HEK293 (cell line): Measurements from ENCODE around the gene SCPEP1.

Source experiments
- CTCF ChIA-PET: fragments of 350-600 bp; formaldehyde crosslinking; extraction: SDS; loops from one replicate; lab custom pipeline; 2021; ENCODE audit warnings: antibody characterized with exemption; lab: Yijun Ruan, JAX
- POLR2A ChIA-PET: fragments of 300-600 bp; formaldehyde crosslinking; extraction: SDS; loops from one replicate; lab custom pipeline; 2020; ENCODE audit warnings: antibody characterized with exemption, inconsistent platforms; lab: Yijun Ruan, JAX
- H3K27ac ChIP-seq: fragments of 200-500 bp; sonication (Bioruptor generic); 2 replicates; pipeline ENCODE4 v1.5.1; 2014; ENCODE audit warnings: low read depth, low read length, control low read depth, inconsistent platforms; ENCODE audit errors: extremely low read depth
- H3K36me3 ChIP-seq, 2 experiments: fragments of 200-500 bp in 1 of 2; sonication (Bioruptor generic) in 1 of 2; 1 replicate in 1 of 2; 2 replicates in 1 of 2; pipeline ENCODE4 v1.5.1; 2014 to 2017; ENCODE audit warnings: inconsistent platforms in 2 of 2, low read length in 2 of 2; ENCODE audit not compliant: control insufficient read depth in 2 of 2, insufficient read depth in 1 of 2
- H3K4me1 ChIP-seq: fragments of 200-500 bp; sonication (Bioruptor generic); 2 replicates; pipeline ENCODE4 v1.5.1; 2014; ENCODE audit warnings: mild to moderate bottlenecking, low read length, inconsistent platforms; ENCODE audit not compliant: control insufficient read depth, insufficient read depth
- H3K4me3 ChIP-seq: 2 replicates; pipeline ENCODE4 v1.5.1; 2011; ENCODE audit warnings: low read depth, mild to moderate bottlenecking, control low read depth, low read length, moderate library complexity
- H3K9me3 ChIP-seq: fragments of 200-500 bp; sonication (Bioruptor generic); 2 replicates; pipeline ENCODE4 v1.5.1; 2014; ENCODE audit warnings: low read depth, low read length, inconsistent platforms; ENCODE audit not compliant: control insufficient read depth, insufficient read depth
- BCL11B ChIP-seq: fragments of 450-650 bp; formaldehyde crosslinking; IDR thresholded peaks from 2 replicates; pipeline ENCODE4 v1.5.1; 2016; ENCODE audit warnings: low read depth, missing biosample characterization, missing genetic modification characterization
- FEZF1 ChIP-seq: fragments of 450-650 bp; formaldehyde crosslinking; IDR thresholded peaks from 2 replicates; pipeline ENCODE4 v1.5.1; 2016; ENCODE audit warnings: missing biosample characterization, missing genetic modification characterization
- MEIS1 ChIP-seq: sonication (generic); formaldehyde crosslinking; IDR thresholded peaks from 2 replicates; pipeline ENCODE4 v1.8.1; 2022; ENCODE audit warnings: missing genetic modification reagents, mild to moderate bottlenecking, borderline replicate concordance
- OSR2 ChIP-seq: fragments of 450-650 bp; formaldehyde crosslinking; IDR thresholded peaks from 2 replicates; pipeline ENCODE4 v1.5.1; 2016; ENCODE audit warnings: missing biosample characterization, missing genetic modification characterization
- SALL2 ChIP-seq: fragments of 450-650 bp; formaldehyde crosslinking; IDR thresholded peaks from 2 replicates; pipeline ENCODE4 v1.5.0; 2017; ENCODE audit warnings: missing biosample characterization, mild to moderate bottlenecking, missing genetic modification characterization, borderline replicate concordance
- SP7 ChIP-seq: fragments of 450-650 bp; formaldehyde crosslinking; IDR thresholded peaks from 2 replicates; pipeline ENCODE4 v1.5.1; 2016; ENCODE audit warnings: missing biosample characterization, missing genetic modification characterization
- ZBTB20 ChIP-seq: fragments of 450-650 bp; formaldehyde crosslinking; IDR thresholded peaks from 2 replicates; pipeline ENCODE4 v1.5.1; 2016; ENCODE audit warnings: missing biosample characterization, missing genetic modification characterization
- ZBTB48 ChIP-seq: fragments of 450-650 bp; formaldehyde crosslinking; IDR thresholded peaks from 2 replicates; pipeline ENCODE4 v1.5.1; 2016; ENCODE audit warnings: missing biosample characterization, missing genetic modification characterization
- ZBTB8A ChIP-seq: fragments of 450-650 bp; formaldehyde crosslinking; IDR thresholded peaks from 2 replicates; pipeline ENCODE4 v1.5.1; 2016; ENCODE audit warnings: missing biosample characterization, missing genetic modification characterization
- ZFP37 ChIP-seq: fragments of 450-650 bp; formaldehyde crosslinking; IDR thresholded peaks from 2 replicates; pipeline ENCODE4 v1.5.1; 2016; ENCODE audit warnings: missing biosample characterization, missing genetic modification characterization
- ZNF133 ChIP-seq: fragments of 450-650 bp; formaldehyde crosslinking; IDR thresholded peaks from 2 replicates; pipeline ENCODE4 v1.5.1; 2016; ENCODE audit warnings: missing biosample characterization, missing genetic modification characterization
- ZNF169 ChIP-seq: fragments of 450-650 bp; formaldehyde crosslinking; IDR thresholded peaks from 2 replicates; pipeline ENCODE4 v1.5.1; 2016; ENCODE audit warnings: missing biosample characterization, missing genetic modification characterization
- ZNF239 ChIP-seq: fragments of 450-650 bp; formaldehyde crosslinking; IDR thresholded peaks from 2 replicates; pipeline ENCODE4 v1.5.1; 2016; ENCODE audit warnings: missing biosample characterization, missing genetic modification characterization
- ZNF302 ChIP-seq: fragments of 450-650 bp; formaldehyde crosslinking; IDR thresholded peaks from 2 replicates; pipeline ENCODE4 v1.5.1; 2016; ENCODE audit warnings: missing biosample characterization, missing genetic modification characterization, low read depth
- ZNF416 ChIP-seq: fragments of 450-650 bp; formaldehyde crosslinking; IDR thresholded peaks from 2 replicates; pipeline ENCODE4 v1.5.1; 2016; ENCODE audit warnings: missing biosample characterization, missing genetic modification characterization
- ZNF529 ChIP-seq: fragments of 450-650 bp; formaldehyde crosslinking; IDR thresholded peaks from 2 replicates; pipeline ENCODE4 v1.5.1; 2017; ENCODE audit warnings: missing genetic modification characterization, missing biosample characterization; ENCODE audit not compliant: insufficient replicate concordance
- ZNF670 ChIP-seq: fragments of 450-650 bp; formaldehyde crosslinking; IDR thresholded peaks from 2 replicates; pipeline ENCODE4 v1.5.1; 2016; ENCODE audit warnings: missing biosample characterization, missing genetic modification characterization, low read depth
- ZNF830 ChIP-seq: fragments of 450-650 bp; IDR thresholded peaks from 2 replicates; pipeline ENCODE4 v1.5.0; 2018; ENCODE audit warnings: missing biosample characterization, missing genetic modification characterization, low read depth, mild to moderate bottlenecking, moderate library complexity
- TF ChIP-seq, protein P1 (sequence below): fragments of 450-650 bp; formaldehyde crosslinking; IDR thresholded peaks from 2 replicates; pipeline ENCODE4 v1.5.1; 2017; ENCODE audit warnings: missing biosample characterization, missing genetic modification characterization
- TF ChIP-seq, protein P2 (sequence below): fragments of 450-650 bp; formaldehyde crosslinking; IDR thresholded peaks from 2 replicates; pipeline ENCODE4 v1.5.1; 2016; ENCODE audit warnings: missing biosample characterization, missing genetic modification characterization
- TF ChIP-seq, protein P3 (sequence below): fragments of 450-650 bp; formaldehyde crosslinking; IDR thresholded peaks from 2 replicates; pipeline ENCODE4 v1.5.1; 2016; ENCODE audit warnings: missing biosample characterization, missing genetic modification characterization
- TF ChIP-seq, protein P4 (sequence below): fragments of 450-650 bp; formaldehyde crosslinking; conservative IDR thresholded peaks from 2 replicates; pipeline ENCODE4 v1.5.1; 2016; ENCODE audit warnings: low read depth, missing biosample characterization, missing genetic modification characterization

Gene SCPEP1

DNA sequence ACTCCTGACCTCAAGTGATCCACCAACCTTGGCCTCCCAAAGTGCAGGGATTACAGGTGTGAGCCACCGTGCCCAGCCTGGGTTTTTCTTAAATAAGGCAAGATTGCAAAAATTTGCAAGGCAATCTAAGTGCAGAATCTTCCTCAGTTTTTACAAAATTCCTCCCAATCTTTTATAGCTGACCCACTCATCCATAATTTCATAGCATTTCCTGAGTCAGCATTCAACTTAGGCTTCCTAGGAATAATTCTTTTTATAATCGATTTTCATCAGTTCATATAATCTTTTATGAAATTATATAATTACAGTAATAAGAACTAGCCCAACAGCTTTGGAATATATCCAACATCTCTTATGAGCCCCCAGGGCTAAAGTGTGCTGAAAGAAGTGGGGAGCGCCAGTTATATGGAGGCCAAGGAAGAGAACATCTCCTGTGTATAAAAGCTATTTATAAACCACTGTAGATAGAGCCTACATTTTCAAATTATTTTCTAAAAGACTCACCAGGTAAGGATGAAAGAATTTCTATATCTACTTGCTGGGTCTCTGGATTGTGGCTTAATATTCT, 31.9 kb upstream of the SCPEP1 start:
- POLR2A ChIA-PET: interaction anchor here (0.8 to 1.4 kb wide), 2 partner anchors 8 to 32 kb away, joined by 3 read pairs; partner anchors contain the start of gene TRIM25
- TF ChIP-seq, protein P1, sequence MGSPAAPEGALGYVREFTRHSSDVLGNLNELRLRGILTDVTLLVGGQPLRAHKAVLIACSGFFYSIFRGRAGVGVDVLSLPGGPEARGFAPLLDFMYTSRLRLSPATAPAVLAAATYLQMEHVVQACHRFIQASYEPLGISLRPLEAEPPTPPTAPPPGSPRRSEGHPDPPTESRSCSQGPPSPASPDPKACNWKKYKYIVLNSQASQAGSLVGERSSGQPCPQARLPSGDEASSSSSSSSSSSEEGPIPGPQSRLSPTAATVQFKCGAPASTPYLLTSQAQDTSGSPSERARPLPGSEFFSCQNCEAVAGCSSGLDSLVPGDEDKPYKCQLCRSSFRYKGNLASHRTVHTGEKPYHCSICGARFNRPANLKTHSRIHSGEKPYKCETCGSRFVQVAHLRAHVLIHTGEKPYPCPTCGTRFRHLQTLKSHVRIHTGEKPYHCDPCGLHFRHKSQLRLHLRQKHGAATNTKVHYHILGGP (tag by site-specific recombination): no peak
- TF ChIP-seq ZBTB48 (tag by site-specific recombination): no peak
- no peak for TF ChIP-seq ZNF830 (tag by site-specific recombination)
- TF ChIP-seq ZBTB8A: no peak
- TF ChIP-seq, protein P2, sequence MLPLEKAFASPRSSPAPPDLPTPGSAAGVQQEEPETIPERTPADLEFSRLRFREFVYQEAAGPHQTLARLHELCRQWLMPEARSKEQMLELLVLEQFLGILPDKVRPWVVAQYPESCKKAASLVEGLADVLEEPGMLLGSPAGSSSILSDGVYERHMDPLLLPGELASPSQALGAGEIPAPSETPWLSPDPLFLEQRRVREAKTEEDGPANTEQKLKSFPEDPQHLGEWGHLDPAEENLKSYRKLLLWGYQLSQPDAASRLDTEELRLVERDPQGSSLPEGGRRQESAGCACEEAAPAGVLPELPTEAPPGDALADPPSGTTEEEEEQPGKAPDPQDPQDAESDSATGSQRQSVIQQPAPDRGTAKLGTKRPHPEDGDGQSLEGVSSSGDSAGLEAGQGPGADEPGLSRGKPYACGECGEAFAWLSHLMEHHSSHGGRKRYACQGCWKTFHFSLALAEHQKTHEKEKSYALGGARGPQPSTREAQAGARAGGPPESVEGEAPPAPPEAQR (tag by site-specific recombination): no peak
- no peak for TF ChIP-seq OSR2
- TF ChIP-seq ZNF670 (tag by site-specific recombination): no peak
- no peak for TF ChIP-seq ZNF133 (tag by site-specific recombination)
- no peak for TF ChIP-seq SALL2
- TF ChIP-seq, all 188 proteins: peak for 0
- Histone ChIP-seq H3K9me3 (no peaks in the 10 kb centered on the region), H3K4me3 (no peak overlapping the region), H3K27ac (no peak overlapping the region), H3K36me3 (peaks cover 77 to 89% of the 10 kb centered on the region in 2 experiments), H3K4me1 (no peaks in the 10 kb centered on the region)
- CTCF ChIA-PET: interaction anchor here (0.6 to 1.1 kb wide), 4 partner anchors 9 to 1210 kb away, joined by 4 to 6 read pairs (median 4); partner anchors contain the start of gene COIL

DNA sequence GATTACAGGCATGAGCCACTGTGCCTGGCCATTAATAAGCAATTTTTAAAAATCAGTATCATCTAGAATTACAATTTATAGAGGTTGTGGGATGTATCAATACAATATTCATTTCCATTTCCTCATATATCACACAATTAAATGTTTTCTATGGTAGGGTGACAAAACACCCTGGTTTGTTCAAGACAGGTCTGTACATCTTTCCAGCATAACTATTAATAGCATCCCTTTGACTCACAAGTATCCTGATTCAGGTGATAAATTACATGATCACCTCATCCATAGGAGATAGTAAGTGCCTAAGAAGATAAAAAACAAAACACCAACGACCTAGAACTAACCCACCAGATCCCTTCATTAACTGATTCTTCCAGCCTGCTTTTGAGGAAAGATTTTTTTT, 30.2 kb upstream of the SCPEP1 start:
- H3K27ac ChIP-seq: no peak overlapping the region
- TF ChIP-seq FEZF1 (no peak), ZNF239 (no peak)
- TF ChIP-seq, protein P3, sequence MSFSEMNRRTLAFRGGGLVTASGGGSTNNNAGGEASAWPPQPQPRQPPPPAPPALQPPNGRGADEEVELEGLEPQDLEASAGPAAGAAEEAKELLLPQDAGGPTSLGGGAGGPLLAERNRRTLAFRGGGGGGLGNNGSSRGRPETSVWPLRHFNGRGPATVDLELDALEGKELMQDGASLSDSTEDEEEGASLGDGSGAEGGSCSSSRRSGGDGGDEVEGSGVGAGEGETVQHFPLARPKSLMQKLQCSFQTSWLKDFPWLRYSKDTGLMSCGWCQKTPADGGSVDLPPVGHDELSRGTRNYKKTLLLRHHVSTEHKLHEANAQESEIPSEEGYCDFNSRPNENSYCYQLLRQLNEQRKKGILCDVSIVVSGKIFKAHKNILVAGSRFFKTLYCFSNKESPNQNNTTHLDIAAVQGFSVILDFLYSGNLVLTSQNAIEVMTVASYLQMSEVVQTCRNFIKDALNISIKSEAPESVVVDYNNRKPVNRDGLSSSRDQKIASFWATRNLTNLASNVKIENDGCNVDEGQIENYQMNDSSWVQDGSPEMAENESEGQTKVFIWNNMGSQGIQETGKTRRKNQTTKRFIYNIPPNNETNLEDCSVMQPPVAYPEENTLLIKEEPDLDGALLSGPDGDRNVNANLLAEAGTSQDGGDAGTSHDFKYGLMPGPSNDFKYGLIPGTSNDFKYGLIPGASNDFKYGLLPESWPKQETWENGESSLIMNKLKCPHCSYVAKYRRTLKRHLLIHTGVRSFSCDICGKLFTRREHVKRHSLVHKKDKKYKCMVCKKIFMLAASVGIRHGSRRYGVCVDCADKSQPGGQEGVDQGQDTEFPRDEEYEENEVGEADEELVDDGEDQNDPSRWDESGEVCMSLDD (tag by site-specific recombination): no peak
- H3K36me3 ChIP-seq: peaks cover 61 to 75% of the 10 kb centered on the region in 2 experiments
- CTCF ChIA-PET: no interaction called here
- H3K4me1 ChIP-seq: no peaks in the 10 kb centered on the region
- no peaks in the 10 kb centered on the region for H3K9me3 ChIP-seq
- H3K4me3 ChIP-seq: no peak overlapping the region
- POLR2A ChIA-PET: no interaction called here

DNA sequence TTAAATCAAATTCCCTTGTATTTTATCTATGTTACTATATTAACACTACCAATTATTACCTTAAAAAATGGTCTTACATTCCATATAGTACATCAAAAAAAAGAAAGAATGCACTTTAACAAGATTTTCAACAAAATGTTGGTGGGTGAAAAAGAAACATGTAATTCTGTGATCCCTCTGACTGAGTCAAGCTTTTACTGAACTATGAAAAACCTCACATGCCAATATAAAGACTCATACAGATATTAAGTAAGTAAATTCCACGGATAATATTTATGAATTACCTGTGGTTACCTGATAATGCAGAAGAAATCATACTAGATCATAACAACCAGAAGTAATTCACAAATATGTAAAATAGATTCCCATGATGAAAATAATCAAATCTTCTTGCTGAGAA, 29.4 kb upstream of the SCPEP1 start:
- Histone ChIP-seq H3K9me3 (no peaks in the 10 kb centered on the region), H3K27ac (no peak overlapping the region), H3K36me3 (peaks cover 61 to 69% of the 10 kb centered on the region in 2 experiments), H3K4me1 (no peaks in the 10 kb centered on the region), H3K4me3 (no peak overlapping the region)
- POLR2A ChIA-PET: interaction anchor here (0.9 kb wide), 1 partner anchor 35 kb away, joined by 3 read pairs; the partner anchor contains the start of gene TRIM25
- CTCF ChIA-PET: interaction anchor here (0.5 to 1.0 kb wide), 2 partner anchors 129 to 353 kb away, joined by 4 to 7 read pairs; no protein-coding TSS in a partner anchor
- no peak for TF ChIP-seq BCL11B (tag by site-specific recombination)
- TF ChIP-seq ZNF529: no peak
- no peak for TF ChIP-seq ZNF302 (tag by site-specific recombination)
- no peak for TF ChIP-seq ZNF416 (tag by site-specific recombination)
- no peak for TF ChIP-seq ZNF169
- no peak for TF ChIP-seq ZBTB20 (tag by site-specific recombination)
- no peak for TF ChIP-seq ZFP37
- TF ChIP-seq SP7 (tag by site-specific recombination): no peak
- TF ChIP-seq, protein P4, sequence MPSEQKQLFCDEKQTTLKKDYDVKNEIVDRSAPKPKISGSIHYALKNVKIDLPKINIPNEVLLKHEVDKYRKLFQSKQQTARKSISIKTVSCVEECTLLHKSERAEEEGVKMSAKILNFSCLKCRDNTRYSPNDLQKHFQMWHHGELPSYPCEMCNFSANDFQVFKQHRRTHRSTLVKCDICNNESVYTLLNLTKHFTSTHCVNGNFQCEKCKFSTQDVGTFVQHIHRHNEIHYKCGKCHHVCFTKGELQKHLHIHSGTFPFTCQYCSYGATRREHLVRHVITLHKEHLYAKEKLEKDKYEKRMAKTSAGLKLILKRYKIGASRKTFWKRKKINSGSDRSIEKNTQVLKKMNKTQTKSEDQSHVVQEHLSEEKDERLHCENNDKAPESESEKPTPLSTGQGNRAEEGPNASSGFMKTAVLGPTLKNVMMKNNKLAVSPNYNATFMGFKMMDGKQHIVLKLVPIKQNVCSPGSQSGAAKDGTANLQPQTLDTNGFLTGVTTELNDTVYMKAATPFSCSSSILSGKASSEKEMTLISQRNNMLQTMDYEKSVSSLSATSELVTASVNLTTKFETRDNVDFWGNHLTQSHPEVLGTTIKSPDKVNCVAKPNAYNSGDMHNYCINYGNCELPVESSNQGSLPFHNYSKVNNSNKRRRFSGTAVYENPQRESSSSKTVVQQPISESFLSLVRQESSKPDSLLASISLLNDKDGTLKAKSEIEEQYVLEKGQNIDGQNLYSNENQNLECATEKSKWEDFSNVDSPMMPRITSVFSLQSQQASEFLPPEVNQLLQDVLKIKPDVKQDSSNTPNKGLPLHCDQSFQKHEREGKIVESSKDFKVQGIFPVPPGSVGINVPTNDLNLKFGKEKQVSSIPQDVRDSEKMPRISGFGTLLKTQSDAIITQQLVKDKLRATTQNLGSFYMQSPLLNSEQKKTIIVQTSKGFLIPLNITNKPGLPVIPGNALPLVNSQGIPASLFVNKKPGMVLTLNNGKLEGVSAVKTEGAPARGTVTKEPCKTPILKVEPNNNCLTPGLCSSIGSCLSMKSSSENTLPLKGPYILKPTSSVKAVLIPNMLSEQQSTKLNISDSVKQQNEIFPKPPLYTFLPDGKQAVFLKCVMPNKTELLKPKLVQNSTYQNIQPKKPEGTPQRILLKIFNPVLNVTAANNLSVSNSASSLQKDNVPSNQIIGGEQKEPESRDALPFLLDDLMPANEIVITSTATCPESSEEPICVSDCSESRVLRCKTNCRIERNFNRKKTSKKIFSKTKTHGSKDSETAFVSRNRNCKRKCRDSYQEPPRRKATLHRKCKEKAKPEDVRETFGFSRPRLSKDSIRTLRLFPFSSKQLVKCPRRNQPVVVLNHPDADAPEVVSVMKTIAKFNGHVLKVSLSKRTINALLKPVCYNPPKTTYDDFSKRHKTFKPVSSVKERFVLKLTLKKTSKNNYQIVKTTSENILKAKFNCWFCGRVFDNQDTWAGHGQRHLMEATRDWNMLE (tag by site-specific recombination): no peak
- no peak for TF ChIP-seq MEIS1 (CRISPR knock-in tag)
